ENCODE results near the gene CXCL12.

DNA sequence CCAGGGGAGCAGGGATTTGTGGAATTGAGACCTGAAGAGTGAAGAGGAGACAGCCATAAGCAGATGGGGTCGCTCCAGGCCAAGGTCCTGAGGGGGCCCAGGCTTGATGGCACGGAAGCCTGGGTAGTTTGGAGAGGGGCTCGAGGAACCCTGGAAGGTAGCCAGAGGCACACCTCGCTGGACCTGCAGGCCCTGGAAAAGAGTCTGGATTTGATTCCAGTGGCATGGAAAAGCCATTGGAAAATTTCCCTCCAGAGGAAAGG is 31.8 kb downstream of the CXCL12 start:
- TF ChIP-seq, protein P1, sequence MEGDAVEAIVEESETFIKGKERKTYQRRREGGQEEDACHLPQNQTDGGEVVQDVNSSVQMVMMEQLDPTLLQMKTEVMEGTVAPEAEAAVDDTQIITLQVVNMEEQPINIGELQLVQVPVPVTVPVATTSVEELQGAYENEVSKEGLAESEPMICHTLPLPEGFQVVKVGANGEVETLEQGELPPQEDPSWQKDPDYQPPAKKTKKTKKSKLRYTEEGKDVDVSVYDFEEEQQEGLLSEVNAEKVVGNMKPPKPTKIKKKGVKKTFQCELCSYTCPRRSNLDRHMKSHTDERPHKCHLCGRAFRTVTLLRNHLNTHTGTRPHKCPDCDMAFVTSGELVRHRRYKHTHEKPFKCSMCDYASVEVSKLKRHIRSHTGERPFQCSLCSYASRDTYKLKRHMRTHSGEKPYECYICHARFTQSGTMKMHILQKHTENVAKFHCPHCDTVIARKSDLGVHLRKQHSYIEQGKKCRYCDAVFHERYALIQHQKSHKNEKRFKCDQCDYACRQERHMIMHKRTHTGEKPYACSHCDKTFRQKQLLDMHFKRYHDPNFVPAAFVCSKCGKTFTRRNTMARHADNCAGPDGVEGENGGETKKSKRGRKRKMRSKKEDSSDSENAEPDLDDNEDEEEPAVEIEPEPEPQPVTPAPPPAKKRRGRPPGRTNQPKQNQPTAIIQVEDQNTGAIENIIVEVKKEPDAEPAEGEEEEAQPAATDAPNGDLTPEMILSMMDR (IDR thresholded peaks at IDR 0.05), result no peak
- no peak for TF ChIP-seq POLR2A (IDR thresholded peaks at IDR 0.05)

Measured in esophagus squamous epithelium (tissue), 4 donors.